ENCODE results near the gene CENPF.

CENPF gene

DNA sequence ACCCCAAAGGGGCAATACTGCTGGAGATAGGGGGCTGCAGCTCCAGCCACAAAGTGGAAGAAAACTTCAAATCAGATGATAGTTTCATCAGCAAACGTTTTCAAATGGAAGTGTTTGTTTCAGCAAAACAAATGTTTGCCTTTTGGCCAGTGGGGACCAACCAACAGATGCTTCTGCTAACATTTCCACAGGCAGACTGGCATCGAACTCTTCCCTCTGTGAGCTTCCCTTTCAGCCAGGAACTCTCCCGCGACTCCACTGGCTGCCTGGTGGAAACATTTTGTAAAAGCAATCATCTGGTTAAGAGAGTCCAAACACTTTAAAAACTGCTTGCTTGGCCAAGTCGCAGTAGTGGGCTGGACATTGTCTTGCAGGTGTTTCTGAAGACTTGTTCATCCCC is 30.7 kb downstream of the CENPF start:
- H4K20me1 ChIP-seq = peaks cover 0 to 53% (median 5%) of the 10 kb centered on the region in 11 experiments; a peak in 8 of 22 replicates
- H3K27ac ChIP-seq = no peak overlapping the region
- no peak overlapping the region for H3K4me2 ChIP-seq
- no peak overlapping the region for H3K9ac ChIP-seq
- no peak overlapping the region for H3K4me3 ChIP-seq
- TF ChIP-seq Cebpa-rat (IDR thresholded peaks at IDR 0.05) = no peak
- H3K36me3 ChIP-seq = peaks cover 18 to 100% (median 99%) of the 10 kb centered on the region in 11 experiments
- H3K4me1 ChIP-seq = peaks cover 0 to 13% (median 5%) of the 10 kb centered on the region in 10 experiments; a peak in 9 of 20 replicates
- H3K9me3 ChIP-seq (replicated peaks in 1 of 11) = no peaks in the 10 kb centered on the region
- no peaks in the 10 kb centered on the region for H3K27me3 ChIP-seq

DNA sequence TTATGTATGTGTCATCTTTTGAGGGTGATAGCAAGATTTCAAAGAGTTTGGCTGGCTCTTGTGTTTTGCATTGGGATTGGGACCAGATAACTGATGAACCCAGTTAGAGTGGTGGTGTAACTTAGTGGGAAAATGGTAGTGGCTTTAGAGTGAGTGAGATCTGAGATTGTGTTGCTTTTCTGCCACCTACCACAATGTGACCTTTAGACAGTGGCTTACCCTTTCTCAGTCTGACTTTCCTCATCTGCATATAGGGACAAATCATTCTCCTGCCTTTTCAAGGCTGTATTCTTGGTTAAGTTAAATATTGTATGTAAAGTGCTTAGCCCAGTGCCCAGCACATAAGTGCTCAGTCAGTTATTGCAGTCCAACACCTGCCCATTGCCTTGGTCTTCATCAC is 31.3 kb downstream of the CENPF start:
- Histone ChIP-seq H3K36me3 (peaks cover 18 to 100% (median 99%) of the 10 kb centered on the region in 11 experiments), H3K27ac (no peak overlapping the region), H3K4me3 (no peak overlapping the region), H3K27me3 (no peaks in the 10 kb centered on the region), H3K9ac (no peak overlapping the region), H4K20me1 (peaks cover 0 to 53% (median 5%) of the 10 kb centered on the region in 11 experiments; a peak in 8 of 22 replicates), H3K4me2 (no peak overlapping the region), H3K9me3 (replicated peaks in 1 of 11) (no peaks in the 10 kb centered on the region), H3K4me1 (peaks cover 0 to 13% (median 5%) of the 10 kb centered on the region in 10 experiments; a peak in 9 of 20 replicates)
- TF ChIP-seq Cebpa-rat (IDR thresholded peaks at IDR 0.05) = no peak

DNA sequence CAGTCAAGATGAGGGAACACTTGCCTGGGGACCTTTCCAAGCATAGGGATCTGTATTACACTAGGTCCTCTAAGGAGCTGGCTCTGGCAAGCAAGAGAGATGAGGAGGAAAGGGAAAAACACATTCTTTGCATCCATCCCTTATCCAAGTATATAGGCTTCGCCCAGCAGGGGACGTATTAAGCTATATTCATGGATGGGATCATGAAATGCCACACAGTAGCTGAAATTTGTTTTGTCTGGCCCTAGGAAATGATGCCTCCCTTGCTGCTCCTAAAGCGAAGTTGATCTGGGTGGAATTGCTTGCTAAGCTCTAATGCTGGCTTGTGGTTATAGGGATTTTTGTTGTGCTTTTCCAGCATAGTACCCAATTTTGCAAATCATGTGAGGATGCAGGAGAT is 32.1 kb downstream of the CENPF start:
- Histone ChIP-seq H3K9ac (no peak overlapping the region; a peak in 1 of 22 replicates), H3K4me1 (peaks cover 0 to 13% (median 5%) of the 10 kb centered on the region in 10 experiments; a peak in 9 of 20 replicates), H3K27me3 (no peaks in the 10 kb centered on the region), H3K9me3 (replicated peaks in 1 of 11) (no peaks in the 10 kb centered on the region), H3K4me3 (no peak overlapping the region), H4K20me1 (peaks cover 0 to 52% (median 4%) of the 10 kb centered on the region in 11 experiments; a peak in 8 of 22 replicates), H3K36me3 (peaks cover 18 to 100% (median 99%) of the 10 kb centered on the region in 11 experiments), H3K4me2 (no peak overlapping the region), H3K27ac (no peak overlapping the region)
- TF ChIP-seq Cebpa-rat (IDR thresholded peaks at IDR 0.05) = no peak

DNA sequence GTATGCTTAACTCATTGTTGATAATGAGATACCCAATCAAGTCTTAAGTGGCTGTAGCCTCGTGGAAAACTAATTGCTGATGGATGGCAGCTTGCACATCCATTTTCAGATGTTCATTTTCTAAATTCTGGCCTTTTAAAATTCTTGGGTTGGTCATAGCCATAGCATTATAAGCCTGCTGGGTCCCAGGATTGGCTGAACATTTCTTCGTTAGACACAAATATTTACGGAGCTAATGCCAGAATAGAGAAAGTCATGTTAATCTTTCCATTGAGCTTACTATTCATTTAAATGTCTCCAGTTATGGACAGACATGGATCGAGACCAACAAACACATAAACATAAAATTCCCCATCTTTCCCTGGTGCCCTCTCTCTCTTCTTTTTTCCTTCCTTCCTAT is 32.5 kb downstream of the CENPF start:
- H3K4me3 ChIP-seq = no peak overlapping the region
- no peak overlapping the region for H3K27ac ChIP-seq
- H3K4me1 ChIP-seq = peaks cover 0 to 13% (median 5%) of the 10 kb centered on the region in 10 experiments; a peak in 9 of 20 replicates
- H3K4me2 ChIP-seq = no peak overlapping the region
- H3K27me3 ChIP-seq = no peaks in the 10 kb centered on the region
- H4K20me1 ChIP-seq = peaks cover 0 to 48% (median 0%) of the 10 kb centered on the region in 11 experiments; a peak in 8 of 22 replicates
- no peak overlapping the region; a peak in 1 of 22 replicates for H3K9ac ChIP-seq
- H3K9me3 ChIP-seq (replicated peaks in 1 of 11) = no peaks in the 10 kb centered on the region
- no peak for TF ChIP-seq Cebpa-rat (IDR thresholded peaks at IDR 0.05)
- H3K36me3 ChIP-seq = peaks cover 18 to 100% (median 99%) of the 10 kb centered on the region in 11 experiments

DNA sequence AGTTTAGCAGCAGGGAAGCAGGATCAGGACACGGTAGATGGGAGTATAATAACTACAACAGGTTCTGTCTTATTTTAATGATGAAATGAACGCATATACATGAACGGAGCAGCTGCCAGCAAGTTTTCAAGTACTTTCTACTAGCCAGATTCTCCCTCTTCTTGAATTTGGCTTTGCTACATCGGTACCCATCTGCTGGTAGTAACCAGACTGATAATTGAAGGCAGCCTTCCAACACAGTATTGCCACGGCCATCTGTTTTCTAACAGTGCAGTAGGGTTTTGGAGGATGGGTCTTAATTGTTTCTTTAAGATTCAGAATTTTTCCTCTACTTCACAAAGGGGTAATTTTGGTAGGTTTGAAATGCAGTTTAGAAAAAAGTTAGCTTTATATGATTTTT is 33.4 kb downstream of the CENPF start:
- no peak for TF ChIP-seq Cebpa-rat (IDR thresholded peaks at IDR 0.05)
- Histone ChIP-seq H3K9ac (no peak overlapping the region), H3K9me3 (replicated peaks in 1 of 11) (no peaks in the 10 kb centered on the region), H3K27me3 (no peaks in the 10 kb centered on the region), H3K36me3 (peaks cover 14 to 100% (median 99%) of the 10 kb centered on the region in 11 experiments; a peak in 21 of 22 replicates), H3K4me2 (no peak overlapping the region), H4K20me1 (peaks cover 0 to 44% (median 0%) of the 10 kb centered on the region in 11 experiments; a peak in 6 of 22 replicates), H3K4me3 (no peak overlapping the region), H3K27ac (no peak overlapping the region), H3K4me1 (peaks cover 0 to 11% (median 3%) of the 10 kb centered on the region in 10 experiments; a peak in 9 of 20 replicates)

DNA sequence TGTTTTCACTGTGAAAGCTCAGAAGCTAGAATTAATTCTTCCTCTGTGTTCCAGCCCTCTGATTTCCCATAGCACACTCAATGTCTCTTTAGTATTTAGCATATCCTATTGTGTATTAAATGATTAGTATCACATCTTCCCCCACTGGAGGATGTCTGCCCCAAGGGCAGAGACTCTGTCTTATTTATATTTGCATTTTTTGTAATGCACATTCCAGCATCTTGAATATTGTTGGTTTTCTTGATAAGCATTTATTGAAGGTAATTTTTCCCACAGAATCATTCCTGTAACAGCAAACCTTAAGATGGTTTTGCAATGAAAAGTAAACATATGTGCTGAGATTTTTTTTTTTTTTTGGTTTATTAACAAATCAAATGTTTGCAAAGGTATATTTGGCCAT is 34.1 kb downstream of the CENPF start:
- Histone ChIP-seq H3K9me3 (replicated peaks in 1 of 11) (no peaks in the 10 kb centered on the region), H3K9ac (no peak overlapping the region), H3K4me3 (no peak overlapping the region), H3K4me2 (no peak overlapping the region), H3K36me3 (peaks cover 14 to 100% (median 99%) of the 10 kb centered on the region in 11 experiments; a peak in 21 of 22 replicates), H4K20me1 (peaks cover 0 to 40% (median 0%) of the 10 kb centered on the region in 11 experiments; a peak in 7 of 22 replicates), H3K27ac (no peak overlapping the region), H3K27me3 (no peaks in the 10 kb centered on the region), H3K4me1 (peaks cover 0 to 4% (median under 1%) of the 10 kb centered on the region in 10 experiments; a peak in 7 of 20 replicates)
- TF ChIP-seq Cebpa-rat (IDR thresholded peaks at IDR 0.05) = no peak

DNA sequence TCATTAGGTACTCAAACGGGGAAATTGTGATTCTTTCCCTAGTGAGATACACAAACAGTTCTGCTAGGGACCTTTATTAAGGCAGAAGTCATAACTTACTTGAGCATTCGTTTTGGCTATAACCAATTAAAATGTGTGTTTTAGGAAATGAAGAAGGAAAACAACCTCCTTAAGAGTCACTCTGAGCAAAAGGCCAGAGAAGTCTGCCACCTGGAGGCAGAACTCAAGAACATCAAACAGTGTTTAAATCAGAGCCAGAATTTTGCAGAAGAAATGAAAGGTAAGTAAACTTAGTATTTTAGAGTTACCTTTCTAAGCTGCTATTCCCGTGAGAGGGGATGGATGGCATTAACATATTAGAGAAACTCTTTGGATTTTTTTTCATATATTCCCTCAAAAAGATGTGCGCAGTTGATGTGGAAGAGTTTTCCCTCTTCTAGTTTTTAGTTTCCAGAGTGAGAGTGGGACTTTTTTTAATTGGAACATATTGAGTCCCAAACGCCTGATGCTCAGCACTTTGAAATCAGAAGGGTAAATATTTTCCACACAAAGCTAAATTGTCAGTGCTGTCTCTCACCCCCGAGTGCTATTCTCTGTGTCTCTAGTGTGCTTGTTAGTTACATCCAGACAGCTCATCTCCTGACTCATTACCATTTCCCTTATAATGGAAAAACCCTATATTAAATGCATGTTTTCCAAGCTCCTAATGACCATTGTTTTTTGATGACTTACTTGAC is 34.9 kb downstream of the CENPF start:
- H3K36me3 ChIP-seq = peaks cover 14 to 100% (median 99%) of the 10 kb centered on the region in 11 experiments; a peak in 21 of 22 replicates
- H4K20me1 ChIP-seq = peaks cover 0 to 40% (median 0%) of the 10 kb centered on the region in 11 experiments; a peak in 7 of 22 replicates
- no peak overlapping the region for H3K27ac ChIP-seq
- H3K4me3 ChIP-seq = no peak overlapping the region
- no peak overlapping the region for H3K4me2 ChIP-seq
- no peaks in the 10 kb centered on the region for H3K9me3 ChIP-seq (replicated peaks in 1 of 11)
- no peaks in the 10 kb centered on the region for H3K4me1 ChIP-seq
- no peaks in the 10 kb centered on the region for H3K27me3 ChIP-seq
- TF ChIP-seq Cebpa-rat (IDR thresholded peaks at IDR 0.05) = no peak
- no peak overlapping the region for H3K9ac ChIP-seq

DNA sequence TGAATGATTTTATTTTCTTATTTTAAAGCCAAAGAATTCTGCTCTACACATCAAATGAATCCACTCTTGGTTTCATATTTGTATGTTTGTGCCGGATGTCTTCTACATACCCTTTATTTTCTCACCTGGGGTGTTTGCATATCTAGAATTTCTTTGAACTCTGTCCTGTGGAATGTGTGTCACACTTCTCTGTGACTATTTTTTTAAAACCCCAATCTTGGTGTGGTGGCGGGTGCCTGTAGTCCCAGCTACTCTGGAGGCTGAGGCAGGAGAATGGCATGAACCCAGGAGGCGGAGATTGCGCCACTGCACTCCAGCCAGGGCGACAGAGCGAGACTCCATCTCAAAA is 35.4 kb downstream of the CENPF start:
- Histone ChIP-seq H3K9ac (no peak overlapping the region), H3K4me2 (no peak overlapping the region), H3K9me3 (replicated peaks in 1 of 11) (no peaks in the 10 kb centered on the region), H4K20me1 (peaks cover 0 to 40% (median 0%) of the 10 kb centered on the region in 11 experiments; a peak in 7 of 22 replicates), H3K27ac (no peak overlapping the region), H3K4me1 (no peaks in the 10 kb centered on the region), H3K36me3 (peaks cover 12 to 100% (median 98%) of the 10 kb centered on the region in 11 experiments; a peak in 21 of 22 replicates), H3K4me3 (no peak overlapping the region), H3K27me3 (no peaks in the 10 kb centered on the region)
- no peak for TF ChIP-seq Cebpa-rat (IDR thresholded peaks at IDR 0.05)

DNA sequence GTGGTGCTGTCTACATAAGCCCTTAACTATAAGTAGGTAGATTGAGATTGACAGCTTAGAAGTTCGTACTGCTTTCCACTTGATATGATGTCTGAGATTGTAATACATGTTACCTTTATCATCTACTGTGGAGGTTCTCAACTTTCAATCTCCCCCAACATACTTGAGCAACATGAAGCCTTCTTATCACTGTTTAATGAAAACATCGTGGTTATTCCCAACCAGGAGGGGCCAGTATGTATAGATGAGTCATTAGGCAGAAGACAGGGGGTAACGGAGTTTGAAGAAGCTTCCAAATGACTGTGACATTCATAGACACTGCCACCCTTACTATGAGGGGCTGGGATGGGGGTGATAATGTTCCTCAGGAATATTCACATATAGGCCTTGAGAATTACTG is 36.0 kb downstream of the CENPF start:
- TF ChIP-seq Cebpa-rat (IDR thresholded peaks at IDR 0.05) = no peak
- no peak overlapping the region for H3K4me3 ChIP-seq
- peaks cover 9 to 100% (median 97%) of the 10 kb centered on the region in 11 experiments; a peak in 21 of 22 replicates for H3K36me3 ChIP-seq
- peaks cover 0 to 34% (median 0%) of the 10 kb centered on the region in 11 experiments; a peak in 7 of 22 replicates for H4K20me1 ChIP-seq
- H3K9ac ChIP-seq = no peak overlapping the region
- H3K27ac ChIP-seq = no peak overlapping the region
- H3K4me2 ChIP-seq = no peak overlapping the region
- H3K27me3 ChIP-seq = no peaks in the 10 kb centered on the region
- no peaks in the 10 kb centered on the region for H3K9me3 ChIP-seq (replicated peaks in 1 of 11)
- no peaks in the 10 kb centered on the region for H3K4me1 ChIP-seq
